ENCODE data around the gene FADS1.
A peak's percentile ranks its signal among the peaks of the same experiment; 100 is the strongest.

Gene FADS1

GRCh38 chr11:61775606-61776554 is 40.9 kb downstream of the FADS1 start:
- H3K27me3 Mint-ChIP-seq = peaks cover 31 to 39% of the 10 kb centered on the region in 2 donors
- H3K36me3 Mint-ChIP-seq = peaks cover 2 to 9% of the 10 kb centered on the region in 2 donors
- H3K4me1 Mint-ChIP-seq = peaks cover 12 to 19% of the 10 kb centered on the region in 2 donors
- peak overlapping the region in 1 of 2 donors; percentile 1 for H3K4me3 Mint-ChIP-seq
- DNase-seq (no peak), ATAC-seq (replicated peaks) (no peak)
- no peaks in the 10 kb centered on the region for H3K9me3 Mint-ChIP-seq
- H3K27ac Mint-ChIP-seq = no peak overlapping the region

GRCh38 chr11:61775106-61775505 is 41.7 kb downstream of the FADS1 start:
- Mint-ChIP-seq H3K9me3 (no peaks in the 10 kb centered on the region), H3K4me1 (peaks cover 12 to 19% of the 10 kb centered on the region in 2 donors), H3K4me3 (peak overlapping the region in 1 of 2 donors; percentile 1), H3K27ac (peak overlapping the region; percentile 80), H3K27me3 (peaks cover 31 to 39% of the 10 kb centered on the region in 2 donors), H3K36me3 (peaks cover 2 to 9% of the 10 kb centered on the region in 2 donors)
- ATAC-seq (replicated peaks) = no peak
- no peak for DNase-seq

GRCh38 chr11:61774411-61774810 is 42.4 kb downstream of the FADS1 start:
- H3K27me3 Mint-ChIP-seq = peaks cover 31 to 35% of the 10 kb centered on the region in 2 donors
- no peak for ATAC-seq (replicated peaks)
- H3K27ac Mint-ChIP-seq = peak overlapping the region; percentile 80

GRCh38 chr11:61773809-61774208 is 43.0 kb downstream of the FADS1 start:
- no peaks in the 10 kb centered on the region for H3K9me3 Mint-ChIP-seq
- H3K4me1 Mint-ChIP-seq = peaks cover 12 to 19% of the 10 kb centered on the region in 2 donors
- no peak for DNase-seq
- ATAC-seq (replicated peaks) = no peak
- H3K27me3 Mint-ChIP-seq = peaks cover 31 to 35% of the 10 kb centered on the region in 2 donors
- H3K27ac Mint-ChIP-seq = no peak overlapping the region
- peaks cover 0 to 5% of the 10 kb centered on the region in 2 donors for H3K36me3 Mint-ChIP-seq
- H3K4me3 Mint-ChIP-seq = no peak overlapping the region

More at GRCh38 chr11:61774411-61774810, 42.4 kb downstream of the FADS1 start:
- Mint-ChIP-seq H3K4me3 (no peak overlapping the region), H3K9me3 (no peaks in the 10 kb centered on the region), H3K4me1 (peaks cover 12 to 19% of the 10 kb centered on the region in 2 donors), H3K36me3 (peaks cover 0 to 5% of the 10 kb centered on the region in 2 donors)
- no peak for DNase-seq

GRCh38 chr11:61773356-61773755 is 43.4 kb downstream of the FADS1 start:
- Mint-ChIP-seq H3K36me3 (peaks cover 0 to under 1% of the 10 kb centered on the region in 2 donors), H3K9me3 (no peaks in the 10 kb centered on the region), H3K27me3 (peaks cover 30 to 31% of the 10 kb centered on the region in 2 donors), H3K4me1 (peaks cover 11 to 19% of the 10 kb centered on the region in 2 donors), H3K27ac (no peak overlapping the region), H3K4me3 (no peak overlapping the region)
- DNase-seq = no peak
- no peak for ATAC-seq (replicated peaks)

- ATAC-seq (replicated peaks) = no peak
- H3K36me3 Mint-ChIP-seq = no peaks in the 10 kb centered on the region
- H3K27ac Mint-ChIP-seq = no peak overlapping the region
- H3K4me3 Mint-ChIP-seq = no peak overlapping the region
- peaks cover 23% of the 10 kb centered on the region in 2 donors for H3K27me3 Mint-ChIP-seq
- H3K4me1 Mint-ChIP-seq = peaks cover 8 to 10% of the 10 kb centered on the region in 2 donors
- no peaks in the 10 kb centered on the region for H3K9me3 Mint-ChIP-seq
- no peak for DNase-seq
These were observed 44.8 kb downstream of the FADS1 start for GRCh38 chr11:61771985-61772455.

- Mint-ChIP-seq H3K27me3 (peaks cover 18% of the 10 kb centered on the region in 2 donors), H3K4me3 (no peak overlapping the region), H3K27ac (no peak overlapping the region), H3K9me3 (no peaks in the 10 kb centered on the region), H3K36me3 (no peaks in the 10 kb centered on the region), H3K4me1 (peaks cover 3 to 6% of the 10 kb centered on the region in 2 donors)
- no peak for ATAC-seq (replicated peaks)
- no peak for DNase-seq
These were observed 45.5 kb downstream of the FADS1 start for GRCh38 chr11:61771195-61771894.

- H3K27ac Mint-ChIP-seq = no peak overlapping the region
- no peaks in the 10 kb centered on the region for H3K9me3 Mint-ChIP-seq
- H3K27me3 Mint-ChIP-seq = peaks cover 6 to 10% of the 10 kb centered on the region in 2 donors
- no peak for ATAC-seq (replicated peaks)
- H3K4me3 Mint-ChIP-seq = no peak overlapping the region
- H3K36me3 Mint-ChIP-seq = no peaks in the 10 kb centered on the region
- DNase-seq = no peak
- peaks cover 0 to 2% of the 10 kb centered on the region in 2 donors for H3K4me1 Mint-ChIP-seq
These were observed 46.7 kb downstream of the FADS1 start for GRCh38 chr11:61769946-61770683.

GRCh38 chr11:61769169-61769920 is 47.5 kb downstream of the FADS1 start:
- Mint-ChIP-seq H3K9me3 (no peaks in the 10 kb centered on the region), H3K4me1 (peaks cover 0 to 2% of the 10 kb centered on the region in 2 donors), H3K36me3 (no peaks in the 10 kb centered on the region), H3K27me3 (peaks cover 0 to 4% of the 10 kb centered on the region in 2 donors), H3K4me3 (no peak overlapping the region), H3K27ac (no peak overlapping the region)
- ATAC-seq (replicated peaks) (no peak), DNase-seq (no peak)

- no peak for DNase-seq
- H3K9me3 Mint-ChIP-seq = no peaks in the 10 kb centered on the region
- H3K36me3 Mint-ChIP-seq = no peaks in the 10 kb centered on the region
- H3K4me3 Mint-ChIP-seq = no peak overlapping the region
- ATAC-seq (replicated peaks) = no peak
- H3K27me3 Mint-ChIP-seq = peaks cover 0 to 4% of the 10 kb centered on the region in 2 donors
- peaks cover 0 to 2% of the 10 kb centered on the region in 2 donors for H3K4me1 Mint-ChIP-seq
- H3K27ac Mint-ChIP-seq = no peak overlapping the region
These were observed 48.3 kb downstream of the FADS1 start for GRCh38 chr11:61768376-61769076.

- H3K27me3 Mint-ChIP-seq = peaks cover 6 to 10% of the 10 kb centered on the region in 2 donors
- no peaks in the 10 kb centered on the region for H3K9me3 Mint-ChIP-seq
- no peak overlapping the region for H3K4me3 Mint-ChIP-seq
- no peak overlapping the region for H3K27ac Mint-ChIP-seq
- DNase-seq (no peak), ATAC-seq (replicated peaks) (no peak)
- H3K36me3 Mint-ChIP-seq = no peaks in the 10 kb centered on the region
- H3K4me1 Mint-ChIP-seq = peaks cover 0 to 2% of the 10 kb centered on the region in 2 donors
These were observed 50.4 kb downstream of the FADS1 start for GRCh38 chr11:61766353-61766841.

- Mint-ChIP-seq H3K4me1 (peaks cover 0 to 2% of the 10 kb centered on the region in 2 donors), H3K36me3 (no peaks in the 10 kb centered on the region), H3K9me3 (no peaks in the 10 kb centered on the region), H3K27me3 (peaks cover 6 to 10% of the 10 kb centered on the region in 2 donors), H3K4me3 (no peak overlapping the region), H3K27ac (no peak overlapping the region)
- DNase-seq (no peak), ATAC-seq (replicated peaks) (no peak)
These were observed 51.1 kb downstream of the FADS1 start for GRCh38 chr11:61765550-61766253.
